ENCODE results near the gene TXNDC15. TPM values are rescaled to one million over a fixed set of nuclear protein-coding genes. Genes with fewer than 3 reads are reported as not detected.

TXNDC15 gene
- total and polyA plus RNA-seq, 4 donors: 29.3 to 53.1 (median 44.2) TPM

GRCh38 chr5:134902071-134902801, 28.1 kb downstream of the TXNDC15 start:
- Histone ChIP-seq H3K36me3 (ENCODE audit: control insufficient read depth in 4 of 4, insufficient read depth in 3 of 4, low read depth in 1 of 4, low read length in 3 of 4) (peaks cover 0 to 5% (median 4%) of the 10 kb centered on the region in 4 donors), H3K27me3 (ENCODE audit: control insufficient read depth in 4 of 4, insufficient read depth in 4 of 4, low read length in 3 of 4) (no peaks in the 10 kb centered on the region), H3K4me3 (ENCODE audit: low read depth in 1 of 3, low read length in 3 of 3) (no peak overlapping the region), H3K27ac (ENCODE audit: low read depth in 1 of 2, low read length in 2 of 2) (no peak overlapping the region), H3K4me1 (ENCODE audit: control insufficient read depth in 4 of 4, insufficient read depth in 4 of 4, low read length in 3 of 4) (peaks cover 0 to 3% (median 0%) of the 10 kb centered on the region in 4 donors), H3K9ac (ENCODE audit: low read depth in 1 of 2, low read length in 2 of 2) (no peak overlapping the region), H3K9me3 (ENCODE audit: control insufficient read depth in 4 of 4, low read length in 3 of 4) (no peaks in the 10 kb centered on the region)
- DNase-seq (ENCODE audit: low spot score): no peak
- no peak for TF ChIP-seq ZBTB33 (IDR thresholded peaks at IDR 0.05)
- TF ChIP-seq CTCF (IDR thresholded peaks at IDR 0.05; ENCODE audit: low read depth, low read length, missing input control): no peak
- TF ChIP-seq REST (IDR thresholded peaks at IDR 0.05): no peak
- no peak for TF ChIP-seq EGR1 (IDR thresholded peaks at IDR 0.05; ENCODE audit: low read depth in 2 of 2)
- WGBS: 86% methylated on average over 10 of the region's 10 CpGs

- under 1% methylated on average over 84 of the region's 84 CpGs for WGBS
- TF ChIP-seq GABPA (IDR thresholded peaks at IDR 0.05 in 1 of 2, conservative IDR thresholded peaks at IDR 0.05 in 1 of 2) (peak in 1 of 2 donors; percentile 32), RXRA (IDR thresholded peaks at IDR 0.05) (no peak), MAX (IDR thresholded peaks at IDR 0.05) (no peak), FOXA1 (IDR thresholded peaks at IDR 0.05) (peak; percentile 7), TAF1 (conservative IDR thresholded peaks at IDR 0.05) (no peak), REST (IDR thresholded peaks at IDR 0.05) (peak; percentile 32), EGR1 (IDR thresholded peaks at IDR 0.05; ENCODE audit: low read depth in 2 of 2) (no peak), JUND (IDR thresholded peaks at IDR 0.05) (no peak), RAD21 (IDR thresholded peaks at IDR 0.05) (peak; percentile 77 to 84), ZBTB33 (IDR thresholded peaks at IDR 0.05) (no peak), CTCF (IDR thresholded peaks at IDR 0.05; ENCODE audit: low read depth, low read length, missing input control) (peak; percentile 93)
Observed at GRCh38 chr5:134904610-134905245, 30.6 kb downstream of the TXNDC15 start, which contains the start of gene PCBD2. Gene PCBD2, plus strand, starts transcription at chr5:134905131. Its CDS starts 9 bp downstream, at chr5:134905140.

More at GRCh38 chr5:134904610-134905245, 30.6 kb downstream of the TXNDC15 start, which contains the start of gene PCBD2:
- H3K9me3 ChIP-seq (ENCODE audit: control insufficient read depth in 4 of 4, low read length in 3 of 4): no peaks in the 10 kb centered on the region
- peaks cover 0 to 3% (median 0%) of the 10 kb centered on the region in 4 donors for H3K36me3 ChIP-seq (ENCODE audit: control insufficient read depth in 4 of 4, insufficient read depth in 3 of 4, low read depth in 1 of 4, low read length in 3 of 4)
- peak within 1 kb of the TSS; percentile 91 to 98 (median 94) for H3K4me3 ChIP-seq (ENCODE audit: low read depth in 1 of 3, low read length in 3 of 3)
- no peaks in the 10 kb centered on the region for H3K27me3 ChIP-seq (ENCODE audit: control insufficient read depth in 4 of 4, insufficient read depth in 4 of 4, low read length in 3 of 4)
- peak; percentile 92 for DNase-seq (ENCODE audit: low spot score)
- H3K27ac ChIP-seq (ENCODE audit: low read depth in 1 of 2, low read length in 2 of 2): peak within 1 kb of the TSS; percentile 97
- peaks cover 0 to 3% (median 0%) of the 10 kb centered on the region in 4 donors for H3K4me1 ChIP-seq (ENCODE audit: control insufficient read depth in 4 of 4, insufficient read depth in 4 of 4, low read length in 3 of 4)
- peak within 1 kb of the TSS; percentile 79 to 87 for H3K9ac ChIP-seq (ENCODE audit: low read depth in 1 of 2, low read length in 2 of 2)

Measured in liver (tissue), 9 donors.